ENCODE results near the gene TOMM7.
"Not testable (repeated sequence)": the region's sequence is repeated elsewhere in the genome, so short reads cannot be mapped to it uniquely, and the experiment has no call there.

The TOMM7 gene

DNA sequence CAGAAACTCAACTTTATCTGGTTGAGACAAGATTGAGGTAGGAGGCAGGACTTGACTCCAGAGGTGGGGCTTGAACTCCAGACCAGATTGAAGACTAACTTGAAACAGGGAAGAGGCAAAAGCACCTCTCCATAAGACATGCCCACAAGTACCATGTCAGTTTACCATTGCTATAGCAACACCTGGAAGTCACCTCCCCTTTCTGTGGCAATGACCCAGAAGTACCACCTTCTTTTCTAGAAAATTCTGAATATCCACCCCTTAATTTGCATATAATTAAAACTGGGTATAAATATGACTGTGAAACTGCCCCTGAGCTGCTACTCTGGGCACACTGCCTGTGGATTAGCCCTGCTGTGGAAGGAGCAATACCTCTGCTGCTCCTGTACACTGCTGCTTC, 4.9 kb upstream of the TOMM7 start:
- DNase-seq (ENCODE audit: low read depth, low spot score) = no peak
- H3K4me3 ChIP-seq (ENCODE audit: low read length) = no peak overlapping the region

DNA sequence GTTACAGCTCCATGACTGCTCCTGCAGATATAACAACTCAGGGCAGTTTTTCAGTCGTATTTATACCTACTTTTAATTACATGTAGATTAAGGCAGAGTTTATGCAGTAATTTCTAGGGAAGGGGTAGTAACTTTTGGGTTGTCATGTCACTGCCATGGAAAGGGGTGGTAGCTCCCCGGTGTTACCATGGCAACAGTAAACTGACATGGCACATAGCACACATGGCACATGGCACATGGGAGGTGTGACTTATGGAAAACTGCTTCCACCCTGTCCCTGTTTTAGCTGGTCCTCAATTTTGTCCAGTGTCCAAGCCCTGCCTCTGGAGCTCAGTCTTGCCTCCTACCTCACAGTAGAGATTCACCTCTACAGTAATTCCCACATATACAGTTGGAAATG, 3.9 kb upstream of the TOMM7 start:
- no peak overlapping the region for H3K4me3 ChIP-seq (ENCODE audit: low read length)
- DNase-seq (ENCODE audit: low read depth, low spot score) = no peak

DNA sequence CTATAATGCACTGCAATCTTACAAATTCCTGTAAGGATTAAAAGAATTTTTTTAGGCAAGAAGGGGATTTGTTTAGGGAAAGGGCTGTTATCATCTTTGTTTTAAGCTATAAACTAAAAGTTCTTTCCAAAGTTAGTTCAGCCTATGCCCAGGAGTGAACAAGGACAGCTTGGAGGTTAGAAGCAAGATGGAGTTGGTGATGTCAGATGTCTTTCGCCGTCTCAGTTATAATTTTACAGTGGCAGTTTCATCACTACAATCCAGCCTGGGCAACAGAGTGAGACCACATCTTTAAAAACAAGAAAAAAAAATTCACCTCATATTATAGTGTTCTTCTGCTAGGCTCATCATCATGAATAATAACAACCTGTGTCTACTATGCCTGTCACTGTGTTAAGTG, 2.1 kb upstream of the TOMM7 start:
- no peak overlapping the region for H3K4me3 ChIP-seq (ENCODE audit: low read length)
- no peak for DNase-seq (ENCODE audit: low read depth, low spot score)

DNA sequence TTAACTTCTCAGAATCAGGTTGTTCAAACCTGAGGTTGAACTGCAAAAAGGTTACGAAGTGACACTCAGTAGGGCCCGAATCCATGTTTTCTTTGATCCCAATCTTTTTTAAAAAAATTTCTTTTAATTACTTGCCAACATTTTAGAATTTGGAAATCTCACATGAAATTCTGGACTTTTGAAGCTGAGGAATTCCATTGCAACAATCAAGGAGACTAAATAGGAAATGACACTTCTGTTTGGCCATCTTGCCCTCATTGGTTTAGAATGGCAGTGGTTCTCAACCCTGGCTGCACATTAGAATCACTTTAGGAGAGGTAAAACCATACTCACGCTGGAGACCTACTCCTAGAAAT, 471 bp upstream of the TOMM7 start:
- DNase-seq (ENCODE audit: low read depth, low spot score) = peak; percentile 15
- H3K4me3 ChIP-seq (ENCODE audit: low read length) = peak overlapping the region; percentile 89

DNA sequence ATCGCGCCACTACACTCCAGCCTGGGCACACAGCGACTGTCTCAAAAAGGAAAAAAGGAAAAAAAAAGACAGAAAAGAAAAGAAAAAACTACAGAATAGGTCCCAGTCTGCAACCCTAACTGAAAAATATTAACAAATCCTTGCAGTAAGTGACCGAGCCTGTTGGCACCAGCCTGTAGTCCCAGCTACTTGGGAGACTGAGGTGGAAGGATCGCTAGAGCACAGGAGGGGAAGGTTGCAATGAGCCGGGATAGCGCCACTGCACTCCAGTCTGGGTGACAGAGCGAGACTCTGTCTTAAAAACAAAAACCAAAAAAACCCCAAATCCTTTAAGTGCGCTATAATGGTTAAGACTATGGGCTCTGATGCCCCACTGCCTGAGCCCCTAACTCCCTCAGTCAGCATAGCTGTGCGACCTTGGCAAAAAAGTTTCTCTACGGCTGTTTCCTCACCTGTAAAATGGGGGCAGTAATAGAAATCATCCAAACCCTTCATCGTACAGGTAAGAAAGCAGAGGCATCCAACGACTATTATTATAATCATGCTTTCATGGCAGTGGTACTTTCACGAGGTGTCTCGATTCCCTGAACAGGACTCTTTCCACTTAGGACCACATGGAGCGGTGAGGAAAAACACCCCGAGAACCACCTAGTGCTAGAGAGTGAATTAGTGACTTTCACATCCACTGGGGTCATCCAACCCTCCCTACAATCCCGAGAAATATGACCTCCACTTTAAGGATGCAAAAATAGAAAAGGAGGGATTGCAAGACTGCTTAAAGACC, 755 bp downstream of the TOMM7 start:
- no peak for DNase-seq (ENCODE audit: low read depth, low spot score)
- peak overlapping the region; percentile 89 for H3K4me3 ChIP-seq (ENCODE audit: low read length)

DNA sequence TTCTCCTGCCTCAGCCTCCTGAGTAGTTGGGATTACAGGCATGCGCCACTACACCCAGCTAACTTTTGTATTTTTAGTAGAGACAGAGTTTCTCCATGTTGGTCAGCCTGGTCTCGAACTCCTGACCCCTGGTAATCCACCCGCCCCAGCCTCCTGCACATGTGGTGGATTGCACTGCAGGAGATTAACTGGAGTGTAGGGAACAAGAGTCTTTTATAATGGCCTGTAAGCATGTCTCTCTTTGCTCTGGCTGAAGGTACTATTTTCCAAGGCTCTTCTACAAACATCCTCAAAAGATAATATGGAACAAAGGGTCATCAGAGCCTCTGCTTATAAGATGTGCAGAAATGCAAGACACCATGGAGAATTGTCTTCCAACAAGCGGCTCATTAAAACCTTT, 3.2 kb downstream of the TOMM7 start:
- no peak for DNase-seq (ENCODE audit: low read depth, low spot score)
- H3K4me3 ChIP-seq (ENCODE audit: low read length) = no peak overlapping the region

DNA sequence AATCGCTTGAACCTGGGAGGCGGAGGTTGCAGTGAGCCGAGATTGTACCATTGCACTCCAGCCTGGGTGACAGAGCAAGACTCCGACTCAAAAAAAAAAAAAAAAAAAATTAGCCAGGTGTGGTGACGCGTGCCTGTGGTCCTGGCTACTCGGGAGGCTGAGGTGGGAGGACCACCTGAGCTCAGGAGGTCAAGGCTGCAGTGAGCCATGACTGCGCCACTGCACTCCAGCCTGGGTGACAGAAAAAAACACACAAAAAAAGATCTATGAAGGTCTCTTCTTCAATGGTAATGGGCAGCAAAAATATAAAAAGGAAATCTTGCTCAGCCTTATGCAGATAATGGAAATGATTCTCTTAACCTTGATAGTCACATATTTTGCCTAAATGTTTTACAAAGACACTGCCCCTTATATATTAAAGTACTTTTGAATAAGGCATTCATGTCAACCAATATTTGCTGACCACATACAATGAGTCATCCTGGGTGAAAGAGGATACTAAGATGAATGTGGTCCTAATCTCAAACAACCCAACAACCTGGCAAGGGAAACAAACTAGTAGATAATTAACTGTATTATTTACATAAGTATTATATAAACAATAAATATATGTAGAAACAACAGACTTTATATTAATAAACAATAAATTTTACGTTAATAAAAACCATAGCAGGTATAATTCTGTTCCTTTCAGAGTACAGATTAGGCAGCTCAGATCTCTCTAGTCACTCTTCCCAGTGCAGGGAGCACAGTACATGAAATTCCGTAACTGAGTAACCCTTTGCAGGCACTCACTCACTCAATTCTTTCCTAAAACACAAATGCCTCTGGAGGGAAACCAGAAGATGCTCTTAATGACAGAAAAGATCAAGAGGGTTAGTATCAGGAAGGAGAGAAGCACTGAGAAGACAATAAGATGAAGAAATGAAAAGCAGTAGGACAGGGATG, 8.1 kb downstream of the TOMM7 start:
- no peak for DNase-seq (ENCODE audit: low read depth, low spot score)
- no peak overlapping the region for H3K4me3 ChIP-seq (ENCODE audit: low read length)

DNA sequence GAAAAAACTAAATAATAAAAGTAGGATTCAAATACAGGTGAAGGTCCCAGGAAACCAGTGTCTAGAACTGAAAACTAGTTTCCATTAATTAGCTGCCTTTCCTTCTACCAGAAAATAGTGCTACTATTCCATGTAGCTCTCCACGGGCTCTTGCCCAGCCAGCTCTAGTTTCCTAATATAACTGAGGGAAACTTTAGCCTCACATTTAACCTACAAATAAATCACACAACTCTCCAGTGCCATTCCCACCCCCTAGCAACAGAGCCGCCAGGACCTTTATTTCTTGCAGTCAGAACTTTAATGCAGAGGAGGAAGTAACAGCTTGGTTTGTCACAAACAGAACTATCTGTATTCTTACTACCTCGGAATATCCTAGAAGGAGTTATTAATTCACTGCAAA, 10.3 kb downstream of the TOMM7 start:
- H3K4me3 ChIP-seq (ENCODE audit: low read length) = no peak overlapping the region
- no peak for DNase-seq (ENCODE audit: low read depth, low spot score)

DNA sequence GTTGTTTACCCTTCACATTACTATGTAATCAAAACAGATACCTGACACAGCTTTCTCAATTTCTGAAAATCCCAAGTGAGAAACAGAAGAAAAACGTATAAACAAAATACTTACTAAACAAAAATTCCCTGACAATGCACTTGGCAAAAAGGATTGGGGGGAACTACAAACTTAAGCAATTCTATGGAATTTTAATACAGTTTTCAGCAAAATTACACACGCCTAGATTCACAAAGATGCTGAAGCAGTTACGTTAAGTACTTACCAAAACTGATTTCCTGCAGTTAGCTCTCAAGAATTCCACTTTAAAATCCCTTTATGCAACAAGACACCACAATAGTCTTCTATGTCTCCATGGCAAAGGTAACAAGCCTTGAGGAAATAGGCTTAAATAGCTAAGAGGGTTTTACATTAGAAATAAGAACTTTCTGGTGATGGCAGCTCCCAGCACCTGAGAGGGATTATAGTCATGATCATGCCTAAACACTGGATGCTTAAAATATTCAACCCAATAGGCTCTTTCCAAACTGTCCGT, 10.8 kb downstream of the TOMM7 start:
- no peak overlapping the region for H3K4me3 ChIP-seq (ENCODE audit: low read length)
- no peak for DNase-seq (ENCODE audit: low read depth, low spot score)

DNA sequence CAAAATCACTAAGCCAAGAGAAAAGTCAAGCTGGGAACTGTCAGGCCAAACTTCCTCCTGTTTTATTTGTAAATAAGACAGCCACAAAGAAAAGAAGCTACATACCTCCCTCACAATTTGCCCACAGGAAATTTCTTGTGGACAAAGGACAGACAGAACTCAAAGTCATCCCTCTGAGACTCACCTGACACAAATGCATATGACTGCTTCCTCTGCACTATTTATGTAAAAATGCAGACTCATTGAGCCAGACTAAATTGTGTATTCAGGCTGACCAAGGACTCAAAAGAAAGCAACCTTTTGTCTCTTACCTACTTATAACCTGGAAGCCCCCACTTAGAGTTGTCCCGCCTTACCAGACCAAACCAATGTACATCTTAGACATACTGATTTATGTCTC, 11.8 kb downstream of the TOMM7 start:
- H3K4me3 ChIP-seq (ENCODE audit: low read length) = no peak overlapping the region
- DNase-seq (ENCODE audit: low read depth, low spot score) = no peak

DNA sequence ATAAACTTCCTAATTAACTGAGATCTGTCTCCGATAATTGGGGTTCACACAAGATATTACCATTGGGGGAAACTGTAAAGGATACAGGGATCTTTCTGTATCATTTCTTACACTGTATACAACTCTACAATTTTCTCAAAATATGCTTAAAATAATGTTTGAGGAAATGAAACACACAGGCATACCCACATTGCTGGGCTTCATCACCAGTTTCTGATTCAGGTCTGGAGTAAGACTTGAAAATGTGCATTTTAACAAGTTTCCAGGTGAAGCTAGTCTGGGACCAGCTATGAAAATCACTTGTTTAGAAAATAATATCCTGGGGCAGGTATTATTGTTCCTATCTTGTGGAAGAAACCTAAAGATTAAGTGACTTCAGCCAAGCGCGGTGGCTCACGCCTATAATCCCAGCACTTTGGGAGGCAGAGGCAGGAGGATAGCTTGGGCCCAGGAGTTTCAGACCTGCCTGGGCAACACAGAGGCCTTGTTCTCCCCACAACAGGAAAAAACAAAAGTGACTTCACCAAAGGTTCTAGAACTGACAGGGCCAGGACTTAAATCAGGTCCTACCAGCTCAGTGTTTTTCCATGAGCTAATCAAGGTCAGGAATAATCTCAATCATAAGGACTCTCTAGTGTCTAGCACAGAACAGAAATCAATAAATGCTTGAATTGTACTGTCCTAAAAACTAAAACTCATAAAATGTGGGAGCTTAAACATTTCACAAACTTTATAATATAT, 12.6 kb downstream of the TOMM7 start:
- H3K4me3 ChIP-seq (ENCODE audit: low read length) = no peak overlapping the region

DNA sequence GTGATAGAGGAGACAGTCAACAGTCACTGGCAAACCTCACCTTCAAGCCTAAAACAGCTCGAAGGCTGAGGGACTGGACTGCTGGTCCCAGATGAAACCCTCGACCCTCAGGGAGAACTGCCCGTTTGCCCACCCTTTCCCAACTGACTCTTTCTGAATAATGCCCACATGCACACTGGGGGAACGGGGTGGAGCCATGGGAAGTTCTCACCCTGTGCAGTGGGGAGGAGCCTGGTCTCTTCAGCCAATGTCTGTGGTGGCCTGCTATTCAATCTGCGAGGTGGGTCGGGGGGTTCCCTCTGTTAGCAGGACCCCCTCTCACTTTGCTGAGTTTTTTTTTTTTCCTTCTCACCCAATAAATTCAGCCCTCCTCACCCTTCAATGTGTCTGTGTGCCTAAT, 14.5 kb downstream of the TOMM7 start:
- DNase-seq (ENCODE audit: low read depth, low spot score) = no peak
- no peak overlapping the region for H3K4me3 ChIP-seq (ENCODE audit: low read length)

More for the DNA sequence above, 12.6 kb downstream of the TOMM7 start:
- no peak for DNase-seq (ENCODE audit: low read depth, low spot score)

DNA sequence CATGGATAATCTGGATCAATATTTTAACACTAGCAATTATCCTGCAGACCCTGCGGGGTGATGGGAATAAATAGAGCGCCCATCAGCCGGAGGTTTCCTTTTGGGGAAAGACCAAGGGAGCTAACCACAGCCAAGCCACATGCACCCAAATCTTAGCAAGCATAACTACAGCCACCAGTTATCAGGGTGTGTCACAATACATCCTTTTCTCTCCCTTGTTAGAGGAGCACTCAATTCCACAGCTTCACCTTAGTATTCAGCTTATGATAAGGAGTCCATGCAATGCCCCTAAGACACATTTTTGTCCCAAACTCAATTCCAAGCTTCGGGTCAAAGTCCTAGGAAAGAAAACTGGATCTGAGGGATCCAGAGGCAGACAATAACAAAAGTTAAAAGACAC, 15.9 kb downstream of the TOMM7 start:
- no peak for DNase-seq (ENCODE audit: low read depth, low spot score)
- H3K4me3 ChIP-seq (ENCODE audit: low read length) = no peak overlapping the region

DNA sequence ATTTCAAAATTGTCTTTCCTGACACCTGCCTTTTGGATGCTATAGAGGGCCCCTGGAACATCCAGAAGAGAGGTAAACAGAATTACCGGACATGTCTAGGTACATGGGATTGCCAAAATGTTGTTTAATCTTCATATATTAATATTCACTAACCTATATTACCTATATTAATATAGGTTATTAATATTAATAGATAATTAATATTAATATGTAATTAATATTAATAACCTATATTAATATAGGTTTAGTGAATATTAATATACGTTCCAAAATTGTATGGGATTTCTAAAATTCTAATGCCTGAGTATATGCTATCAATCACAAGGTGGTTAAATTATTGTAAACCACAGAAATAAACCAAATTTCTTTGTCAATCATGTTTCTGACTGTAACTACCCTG, 17.4 kb downstream of the TOMM7 start:
- DNase-seq (ENCODE audit: low read depth, low spot score) = no peak
- no peak overlapping the region for H3K4me3 ChIP-seq (ENCODE audit: low read length)

DNA sequence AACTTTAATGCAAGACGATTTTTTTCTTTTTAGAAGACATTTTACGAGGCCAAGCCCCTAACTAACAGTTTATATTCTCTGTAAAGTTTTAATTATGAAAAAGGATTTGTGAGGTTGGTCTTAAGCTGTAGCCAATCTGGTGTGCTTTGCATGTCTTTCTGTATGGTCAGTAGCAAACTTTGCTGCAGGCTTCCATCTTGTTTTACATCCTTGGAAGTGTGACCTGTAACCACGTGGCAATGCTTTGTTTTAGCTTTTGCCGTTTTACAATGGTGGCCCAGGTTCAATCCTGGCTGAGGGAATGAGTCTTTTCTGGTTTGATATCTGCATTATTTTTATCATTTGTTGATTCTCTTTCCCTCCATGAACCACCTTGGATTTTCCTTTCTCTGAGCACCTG, 19.8 kb downstream of the TOMM7 start:
- not testable (repeated sequence) for H3K4me3 ChIP-seq (ENCODE audit: low read length); DNase-seq (ENCODE audit: low read depth, low spot score)

DNA sequence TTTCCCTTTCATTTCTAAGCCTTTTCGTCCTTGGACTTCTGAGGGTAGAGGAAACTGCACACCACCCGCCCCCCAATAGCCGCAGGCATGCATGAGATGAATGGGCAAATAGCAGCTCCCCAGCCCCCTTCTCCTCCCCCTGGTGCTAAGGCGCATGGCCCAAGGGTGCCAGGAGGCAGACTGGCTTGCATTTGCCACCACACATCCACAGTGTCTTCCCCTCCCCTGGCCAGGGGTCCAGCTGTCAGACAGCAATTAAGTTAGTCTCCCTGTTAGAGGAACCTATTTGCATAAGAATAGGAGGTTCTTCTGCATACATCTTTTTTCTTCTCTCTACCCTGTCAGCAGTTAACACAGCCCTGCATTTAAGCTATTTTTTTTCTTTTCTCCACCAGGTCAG, 20.2 kb downstream of the TOMM7 start:
- H3K4me3 ChIP-seq (ENCODE audit: low read length) = no peak overlapping the region
- no peak for DNase-seq (ENCODE audit: low read depth, low spot score)

DNA sequence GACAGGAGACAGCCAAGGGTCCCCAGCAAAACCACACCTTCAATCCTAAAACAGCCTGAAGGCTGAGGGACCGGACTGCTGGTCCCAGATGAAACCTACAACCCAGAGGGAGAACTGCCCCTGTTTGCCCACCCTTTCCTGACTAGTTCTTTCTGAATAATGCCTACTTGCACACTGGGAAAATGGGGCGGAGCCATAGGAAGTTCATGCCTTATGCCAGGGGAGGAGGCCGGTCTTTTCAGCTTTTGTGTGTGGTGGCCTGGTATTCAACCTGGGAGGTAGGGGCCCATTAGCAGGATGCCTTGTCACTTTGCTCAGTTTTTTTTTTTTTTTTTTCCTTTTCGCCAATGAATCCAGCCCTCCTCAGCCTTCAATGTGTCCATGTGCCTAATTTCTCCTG, 20.7 kb downstream of the TOMM7 start:
- no peak for DNase-seq (ENCODE audit: low read depth, low spot score)
- H3K4me3 ChIP-seq (ENCODE audit: low read length) = no peak overlapping the region

DNA sequence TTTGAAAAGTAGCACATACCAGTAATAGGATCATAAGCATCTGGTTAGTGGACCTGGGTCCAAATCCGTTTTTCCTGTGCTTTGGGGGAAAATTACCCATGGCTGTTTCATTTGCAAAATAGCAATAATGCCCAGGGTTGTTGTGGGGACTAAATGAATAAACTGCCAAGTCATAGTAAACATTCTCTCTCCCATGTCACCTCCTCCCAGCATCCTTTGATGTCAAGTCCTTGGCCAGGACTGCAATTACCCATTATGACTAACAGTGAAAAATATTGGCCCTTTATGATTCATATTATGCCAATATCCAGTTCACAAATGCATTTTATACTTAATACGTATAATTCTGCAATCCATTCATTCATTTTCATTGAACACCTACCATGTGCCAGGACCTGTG, 23.0 kb downstream of the TOMM7 start:
- H3K4me3 ChIP-seq (ENCODE audit: low read length) = no peak overlapping the region
- DNase-seq (ENCODE audit: low read depth, low spot score) = no peak

DNA sequence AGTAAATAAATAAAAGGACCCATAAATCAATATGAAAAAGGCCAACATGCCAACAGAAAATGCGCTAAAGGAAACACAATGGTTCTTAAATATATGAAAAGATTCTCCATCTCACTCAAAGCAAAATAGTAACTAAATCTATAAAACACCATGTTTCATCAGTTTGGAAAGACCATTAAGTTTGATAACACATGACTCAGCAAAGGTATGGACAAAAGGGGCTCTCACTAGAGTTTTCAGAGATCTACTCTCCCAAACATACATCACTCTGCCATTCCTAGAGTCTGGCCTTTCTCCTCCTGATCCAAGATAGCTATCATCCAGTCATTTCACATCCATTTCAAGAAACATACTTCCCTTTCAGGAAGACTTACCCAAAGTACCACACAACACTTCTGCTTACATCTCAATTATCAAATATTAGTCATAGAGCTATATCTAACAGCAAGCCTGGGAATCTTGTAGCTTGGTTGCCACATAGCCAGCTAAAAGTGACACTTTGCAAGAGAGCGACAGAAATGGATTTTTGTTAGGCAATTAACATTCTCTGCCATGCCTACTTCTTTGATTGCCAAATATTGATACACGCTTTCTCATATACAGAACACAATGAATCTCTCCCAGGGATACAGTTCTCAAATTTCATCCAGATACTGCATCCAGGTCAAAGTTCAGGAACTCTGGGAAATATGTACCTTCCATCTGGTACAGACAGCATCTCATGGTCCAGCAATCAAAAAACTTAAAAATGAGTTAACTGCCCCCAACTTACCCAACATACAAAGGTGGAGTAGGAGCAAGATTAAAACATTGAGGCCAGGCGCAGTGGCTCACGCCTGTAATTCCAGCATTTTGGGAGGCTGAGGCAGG, 28.8 kb downstream of the TOMM7 start:
- DNase-seq (ENCODE audit: low read depth, low spot score) = no peak
- no peak overlapping the region for H3K4me3 ChIP-seq (ENCODE audit: low read length)
